ENCODE measurements around the gene KLK7.
"Not testable (repeated sequence)": the region's sequence is repeated elsewhere in the genome, so short reads cannot be mapped to it uniquely, and the experiment has no call there.

Gene KLK7

DNA sequence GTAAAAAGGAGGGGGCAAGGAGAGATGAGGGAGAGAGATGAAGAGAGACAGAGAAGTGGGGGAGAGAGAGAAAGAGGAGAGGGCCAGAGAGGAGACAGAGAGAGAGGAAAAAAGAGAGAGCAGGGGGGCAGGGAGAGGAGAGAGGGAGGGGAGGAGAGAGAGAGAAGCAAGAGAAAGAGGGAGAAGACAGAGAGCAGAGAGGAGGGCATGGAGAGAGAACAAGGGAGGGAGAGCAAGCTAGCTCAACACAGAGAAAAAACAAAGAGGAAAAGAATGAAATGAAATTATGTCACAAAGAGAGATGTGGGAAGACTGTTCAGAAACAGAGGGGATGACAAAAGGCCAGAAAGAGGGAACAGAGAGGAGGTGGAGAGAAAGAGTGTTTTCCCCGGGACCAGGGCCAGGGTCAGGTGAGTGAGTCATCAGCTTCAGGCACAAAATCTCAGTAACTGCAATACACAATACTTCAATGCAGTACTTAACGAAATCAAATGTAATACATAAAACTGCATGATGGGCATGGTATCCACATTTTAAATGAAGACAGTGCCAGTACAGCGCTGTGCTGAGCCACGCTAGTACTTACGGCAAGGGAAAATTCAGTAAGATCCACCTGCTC lies 4.8 kb downstream of the KLK7 start:
- no peak for DNase-seq (ENCODE audit: low read depth in 2 of 2)

- DNase-seq (ENCODE audit: low read depth in 2 of 2), result no peak
Observed at GRCh38 chr19:50977626-50978025, 6.1 kb downstream of the KLK7 start.

- no peak for DNase-seq (ENCODE audit: low read depth in 2 of 2)
Observed at GRCh38 chr19:50975766-50976165, 8.0 kb downstream of the KLK7 start.

DNA sequence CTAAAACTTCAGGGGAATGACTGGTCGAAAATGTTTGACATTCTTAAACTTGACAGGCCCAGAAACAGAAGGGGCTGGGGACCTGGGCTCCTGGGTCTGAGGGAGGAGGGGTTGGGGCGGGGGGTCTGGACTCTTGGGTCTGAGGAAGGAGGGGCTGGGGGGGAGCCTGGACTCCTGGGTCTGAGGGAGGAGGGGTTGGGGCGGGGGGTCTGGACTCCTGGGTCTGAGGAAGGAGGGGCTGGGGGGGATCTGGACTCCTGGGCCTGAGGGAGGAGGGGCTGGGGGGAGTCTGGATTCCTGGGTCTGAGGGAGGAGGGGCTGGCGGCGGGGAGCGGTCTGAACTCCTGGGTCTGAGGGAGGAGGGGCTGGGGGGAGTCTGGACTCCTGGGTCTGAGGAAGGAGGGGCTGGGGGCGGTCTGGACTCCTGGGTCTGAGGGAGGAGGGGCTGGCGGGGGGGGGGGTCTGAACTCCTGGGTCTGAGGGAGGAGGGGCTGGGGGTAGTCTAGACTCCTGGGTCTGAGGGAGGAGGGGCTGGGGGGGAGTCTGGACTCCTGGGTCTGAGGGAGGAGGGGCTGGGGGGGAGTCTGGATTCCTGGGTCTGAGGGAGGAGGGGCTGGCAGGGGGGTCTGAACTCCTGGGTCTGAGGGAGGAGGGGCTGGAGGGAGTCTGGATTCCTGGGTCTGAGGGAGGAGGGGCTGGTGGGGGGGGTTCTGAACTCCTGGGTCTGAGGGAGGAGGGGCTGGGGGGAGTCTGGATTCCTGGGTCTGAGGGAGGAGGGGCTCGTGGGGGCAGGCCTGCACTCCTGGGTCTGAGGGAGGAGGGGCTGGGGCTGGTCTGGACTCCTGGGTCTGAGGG lies 8.8 kb downstream of the KLK7 start:
- no peak for DNase-seq (ENCODE audit: low read depth in 2 of 2)

- DNase-seq (ENCODE audit: low read depth in 2 of 2), result no peak
Observed at GRCh38 chr19:50972795-50973376, 10.8 kb downstream of the KLK7 start.

- DNase-seq (ENCODE audit: low read depth in 2 of 2), result not testable (repeated sequence)
Observed at GRCh38 chr19:50969810-50970209, 13.9 kb downstream of the KLK7 start.

GRCh38 chr19:50969413-50969760 lies 14.3 kb downstream of the KLK7 start, which contains the start of gene KLK6:
KLK6 (minus strand) TSS chr19:50969591; CDS start chr19:50968104, 1,487 bp downstream.
- DNase-seq (ENCODE audit: low read depth in 2 of 2), result no peak

GRCh38 chr19:50968716-50969412 lies 14.9 kb downstream of the KLK7 start:
- DNase-seq (ENCODE audit: low read depth in 2 of 2), result no peak

DNA sequence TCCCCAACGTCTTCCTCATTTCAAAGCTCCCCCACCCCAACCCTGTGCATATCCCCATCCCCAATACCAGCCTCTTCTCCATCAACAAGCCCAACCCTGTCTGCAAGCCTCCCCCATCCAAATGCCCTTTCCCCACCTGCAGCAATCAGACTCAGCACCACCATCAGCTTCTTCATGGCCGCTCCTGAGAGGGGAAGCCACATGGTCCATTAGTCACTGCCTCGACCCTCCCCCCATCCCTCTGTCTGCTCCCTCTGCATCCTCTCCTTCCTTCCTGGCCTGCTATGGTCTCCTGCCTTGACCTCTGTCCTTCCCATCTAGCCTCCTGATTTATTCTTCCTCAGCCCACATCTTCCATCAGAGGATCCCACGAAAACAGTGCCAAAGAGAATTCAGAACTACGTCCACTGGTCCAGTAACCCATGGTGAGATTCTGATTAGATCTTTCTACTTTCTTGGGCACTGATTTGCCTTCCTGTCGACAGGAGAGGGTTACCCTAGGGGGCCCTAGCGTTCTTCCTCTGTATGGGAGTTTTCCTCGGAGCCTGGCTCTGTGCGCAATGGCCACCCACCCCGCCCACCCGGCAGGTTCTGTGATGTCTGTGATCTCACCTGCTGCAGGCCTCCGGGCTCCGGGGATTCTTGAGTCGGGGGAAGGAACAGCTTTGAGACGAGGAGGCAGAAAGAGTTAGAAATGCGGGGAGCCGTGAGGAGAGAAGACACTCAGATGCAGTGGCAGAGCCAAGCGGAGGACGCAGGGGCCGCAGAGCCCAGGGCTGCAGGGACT lies 15.6 kb downstream of the KLK7 start:
- no peak for DNase-seq (ENCODE audit: low read depth in 2 of 2)

GRCh38 chr19:50964266-50964665 lies 19.5 kb downstream of the KLK7 start:
- DNase-seq (ENCODE audit: low read depth in 2 of 2), result no peak

DNA sequence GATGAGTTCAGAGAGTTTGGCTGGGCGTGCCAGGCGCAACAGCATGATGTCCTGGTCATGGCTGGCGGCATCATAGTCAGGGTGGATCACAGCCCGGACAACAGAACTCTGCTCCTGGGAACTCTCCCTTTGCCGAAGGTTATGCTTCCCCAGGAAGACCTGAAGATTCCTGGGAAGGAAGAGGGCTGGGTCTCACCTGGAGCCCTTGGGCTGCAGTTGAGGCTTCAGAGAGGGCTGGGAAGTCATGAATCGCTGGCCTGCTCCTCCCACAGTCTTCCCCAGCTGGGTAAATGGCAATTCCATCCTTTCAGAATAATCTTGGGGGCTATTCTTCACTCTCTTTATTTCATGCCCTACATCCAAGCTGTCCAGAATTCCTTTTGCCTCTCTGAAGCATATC lies 20.3 kb downstream of the KLK7 start:
- no peak for DNase-seq (ENCODE audit: low read depth in 2 of 2)

- no peak for DNase-seq (ENCODE audit: low read depth in 2 of 2)
Observed at GRCh38 chr19:50962245-50962644, 21.5 kb downstream of the KLK7 start.

GRCh38 chr19:50959731-50960500 lies 23.8 kb downstream of the KLK7 start:
- DNase-seq (ENCODE audit: low read depth in 2 of 2), result no peak

GRCh38 chr19:50957587-50957986 lies 26.1 kb downstream of the KLK7 start:
- DNase-seq (ENCODE audit: low read depth in 2 of 2), result no peak

GRCh38 chr19:50952910-50953309 lies 30.8 kb downstream of the KLK7 start, which contains the start of gene KLK5:
KLK5 (minus strand) TSS chr19:50953038; CDS start chr19:50952657, 381 bp downstream.
- DNase-seq (ENCODE audit: low read depth in 2 of 2), result no peak

DNA sequence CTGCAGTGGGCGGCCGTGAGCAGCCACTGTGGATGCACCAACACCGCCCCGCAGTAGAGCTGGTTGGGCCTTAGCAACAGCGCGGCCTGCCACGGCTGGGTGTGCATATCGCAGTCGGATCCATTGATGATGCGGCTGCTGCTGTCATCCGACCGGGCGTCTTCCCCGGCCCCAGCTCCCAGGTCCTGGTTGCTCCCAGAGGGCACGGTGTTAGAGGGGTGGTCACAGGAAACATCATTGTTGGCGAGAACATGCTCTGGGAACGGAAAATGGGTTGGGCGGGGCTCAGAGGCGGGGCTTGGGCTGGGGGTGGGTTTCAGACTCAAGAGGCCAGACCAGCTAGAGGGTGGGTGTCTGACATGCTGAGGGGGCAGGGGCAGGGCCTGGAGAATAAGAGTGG lies 33.9 kb downstream of the KLK7 start:
- no peak for DNase-seq (ENCODE audit: low read depth in 2 of 2)

DNA sequence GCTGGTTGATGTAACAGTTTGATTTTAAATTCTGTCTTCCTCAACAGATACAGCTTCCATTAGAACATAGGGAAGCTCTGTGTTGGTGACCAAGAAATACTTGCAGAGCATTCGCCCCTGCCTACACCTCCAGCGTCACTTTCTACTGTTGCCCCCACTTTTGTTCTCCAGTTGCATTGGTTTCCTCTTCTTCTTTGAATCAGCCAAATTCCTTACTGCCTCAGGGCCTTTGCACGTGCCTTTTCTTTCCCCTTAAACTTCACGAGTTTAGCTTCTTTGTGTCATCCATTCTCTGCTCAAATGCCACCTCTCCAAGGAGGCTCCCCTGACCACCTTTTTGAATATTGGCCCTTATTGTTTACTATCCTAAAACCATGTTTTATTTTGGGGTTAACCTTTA lies 36.6 kb downstream of the KLK7 start:
- DNase-seq (ENCODE audit: low read depth in 2 of 2), result no peak

GRCh38 chr19:50944795-50945194 lies 38.9 kb downstream of the KLK7 start:
- no peak for DNase-seq (ENCODE audit: low read depth in 2 of 2)

- DNase-seq (ENCODE audit: low read depth in 2 of 2), result no peak
Observed at GRCh38 chr19:50943074-50943828, 40.5 kb downstream of the KLK7 start.

GRCh38 chr19:50939596-50939995 lies 44.1 kb downstream of the KLK7 start:
- no peak for DNase-seq (ENCODE audit: low read depth in 2 of 2)
